H9 (cell line): Measurements from ENCODE around the gene KNSTRN. TPM values are rescaled to one million over a fixed set of nuclear protein-coding genes. Genes with fewer than 3 reads are reported as not detected.

Source experiments
- DNase-seq: peaks from one replicate; pipeline ENCODE4 v3.0.0-alpha.2; 2017
- H2AFZ ChIP-seq: one replicate; pipeline ENCODE4 v1.6.1; 2013; ENCODE audit warnings: mild to moderate bottlenecking, low read length, control low read depth, moderate library complexity
- H2AK5ac ChIP-seq: 2 replicates; pipeline ENCODE4 v1.6.1; 2013; ENCODE audit warnings: low read length, control low read depth, mixed read lengths; ENCODE audit not compliant: insufficient read length
- H2BK120ac ChIP-seq: one replicate; pipeline ENCODE4 v1.6.1; 2013; ENCODE audit warnings: low read depth, mild to moderate bottlenecking, low read length, control low read depth, inconsistent platforms; ENCODE audit not compliant: poor library complexity, severe bottlenecking
- H2BK12ac ChIP-seq: 2 replicates; pipeline ENCODE4 v1.6.1; 2013; ENCODE audit warnings: low read length, control low read depth, mixed read lengths, low read depth; ENCODE audit not compliant: insufficient read length
- H2BK15ac ChIP-seq: 2 replicates; pipeline ENCODE4 v1.6.1; 2013; ENCODE audit warnings: low read depth, low read length, control low read depth
- H2BK20ac ChIP-seq: one replicate; pipeline ENCODE4 v1.6.1; 2013; ENCODE audit warnings: low read depth, mild to moderate bottlenecking, low read length, control low read depth, inconsistent platforms; ENCODE audit not compliant: poor library complexity, severe bottlenecking
- H2BK5ac ChIP-seq: 2 replicates; pipeline ENCODE4 v1.6.1; 2013; ENCODE audit warnings: low read length, control low read depth, mixed read lengths; ENCODE audit not compliant: insufficient read length
- H3K14ac ChIP-seq: 2 replicates; pipeline ENCODE4 v1.6.1; 2013; ENCODE audit warnings: low read length, control low read depth; ENCODE audit not compliant: insufficient read depth
- H3K18ac ChIP-seq: 2 replicates; pipeline ENCODE4 v1.6.1; 2013; ENCODE audit warnings: low read depth, mild to moderate bottlenecking, mixed read lengths, low read length, control low read depth; ENCODE audit not compliant: insufficient read length
- H3K23ac ChIP-seq: 2 replicates; pipeline ENCODE4 v1.6.1; 2013; ENCODE audit warnings: low read length, control low read depth, mixed read lengths, low read depth; ENCODE audit not compliant: insufficient read length
- H3K23me2 ChIP-seq: 2 replicates; pipeline ENCODE4 v1.6.1; 2013; ENCODE audit warnings: low read depth, mild to moderate bottlenecking, mixed read lengths, low read length, control low read depth; ENCODE audit not compliant: insufficient read length, poor library complexity, severe bottlenecking
- H3K27ac ChIP-seq: 2 replicates; pipeline ENCODE4 v1.5.1; 2013; ENCODE audit warnings: low read length, control low read depth, mixed read lengths, low read depth; ENCODE audit not compliant: insufficient read length
- H3K27me3 ChIP-seq: 2 replicates; pipeline ENCODE4 v1.6.1; 2013; ENCODE audit warnings: low read length, control low read depth, inconsistent platforms; ENCODE audit not compliant: insufficient read depth
- H3K4ac ChIP-seq: 2 replicates; pipeline ENCODE4 v1.6.1; 2013; ENCODE audit warnings: low read depth, mild to moderate bottlenecking, control low read depth, inconsistent platforms, low read length, moderate library complexity
- H3K4me1 ChIP-seq: 2 replicates; pipeline ENCODE4 v1.6.1; 2013; ENCODE audit warnings: low read length, control low read depth, inconsistent platforms; ENCODE audit not compliant: insufficient read depth
- H3K4me2 ChIP-seq: 2 replicates; pipeline ENCODE4 v1.6.1; 2013; ENCODE audit warnings: low read length, control low read depth, mixed read lengths; ENCODE audit not compliant: insufficient read length, insufficient read depth
- H3K56ac ChIP-seq: 2 replicates; pipeline ENCODE4 v1.6.1; 2013; ENCODE audit warnings: low read depth, mild to moderate bottlenecking, mixed read lengths, low read length, control low read depth; ENCODE audit not compliant: insufficient read length
- H3K79me1 ChIP-seq: 2 replicates; pipeline ENCODE4 v1.6.1; 2013; ENCODE audit warnings: low read depth, mild to moderate bottlenecking, moderate library complexity, low read length, control low read depth, inconsistent platforms; ENCODE audit not compliant: insufficient read depth, poor library complexity, severe bottlenecking
- H3K79me2 ChIP-seq: 2 replicates; pipeline ENCODE4 v1.6.1; 2013; ENCODE audit warnings: low read length, control low read depth, inconsistent platforms; ENCODE audit not compliant: insufficient read depth
- H3K9ac ChIP-seq: 2 replicates; pipeline ENCODE4 v1.6.1; 2013; ENCODE audit warnings: low read length, control low read depth, mixed read lengths; ENCODE audit not compliant: insufficient read length; ENCODE audit errors: extremely low read depth
- H3K9me3 ChIP-seq: one replicate; pipeline ENCODE4 v1.6.1; 2013; ENCODE audit warnings: low read depth, low read length, inconsistent platforms; ENCODE audit not compliant: control insufficient read depth
- H3T11ph ChIP-seq: one replicate; pipeline ENCODE4 v1.6.1; 2013; ENCODE audit warnings: mild to moderate bottlenecking, low read length, control low read depth, inconsistent platforms
- H4K20me1 ChIP-seq: one replicate; pipeline ENCODE4 v1.6.1; 2013; ENCODE audit not compliant: control insufficient read depth, insufficient read length, insufficient read depth
- H4K5ac ChIP-seq: 2 replicates; pipeline ENCODE4 v1.6.1; 2013; ENCODE audit warnings: low read depth, mild to moderate bottlenecking, mixed read lengths, low read length, control low read depth; ENCODE audit not compliant: insufficient read length
- H4K8ac ChIP-seq: replicated peaks from 2 replicates; pipeline ENCODE4 v1.6.1; 2013; ENCODE audit warnings: low read length, control low read depth, mixed read lengths, low read depth; ENCODE audit not compliant: insufficient read length
- H4K91ac ChIP-seq: 2 replicates; pipeline ENCODE4 v1.6.1; 2013; ENCODE audit warnings: low read depth, mild to moderate bottlenecking, moderate library complexity, mixed read lengths, low read length, control low read depth; ENCODE audit not compliant: insufficient read length
- H3K27ac Mint-ChIP-seq, 3 experiments: 2 replicates in 2 of 3; 3 replicates in 1 of 3; pipeline ENCODE4 v1.8.0; 2020 to 2021; ENCODE audit warnings: mixed read lengths in 3 of 3, mild to moderate bottlenecking in 1 of 3, moderate library complexity in 1 of 3
- H3K27me3 Mint-ChIP-seq: 2 replicates; pipeline ENCODE4 v1.8.0; 2021; ENCODE audit warnings: low read depth, mild to moderate bottlenecking, moderate library complexity, mixed read lengths
- H3K36me3 Mint-ChIP-seq, 3 experiments: 2 replicates in 2 of 3; 3 replicates in 1 of 3; pipeline ENCODE4 v1.8.0; 2020 to 2021; ENCODE audit warnings: low read depth in 3 of 3, mixed read lengths in 3 of 3; ENCODE audit not compliant: insufficient read depth in 1 of 3
- H3K4me1 Mint-ChIP-seq, 2 experiments: 2 replicates each; pipeline ENCODE4 v1.8.0; 2020; ENCODE audit warnings: mixed read lengths in 2 of 2
- H3K4me3 Mint-ChIP-seq, 2 experiments: 2 replicates in 1 of 2; 3 replicates in 1 of 2; pipeline ENCODE4 v1.8.0; 2020 to 2021; ENCODE audit warnings: mild to moderate bottlenecking in 2 of 2, mixed read lengths in 2 of 2, moderate library complexity in 1 of 2
- H3K9me3 Mint-ChIP-seq, 2 experiments: 2 replicates in 1 of 2; 3 replicates in 1 of 2; pipeline ENCODE4 v1.8.0; 2020; ENCODE audit warnings: mild to moderate bottlenecking in 2 of 2, mixed read lengths in 2 of 2, moderate library complexity in 1 of 2
- CTCF ChIP-seq: fragments of 200-600 bp; sonication (generic); conservative IDR thresholded peaks from 3 replicates; pipeline ENCODE4 v1.8.0; 2021; ENCODE audit warnings: antibody characterized with exemption, mild to moderate bottlenecking
- WGBS: extraction: QIAGEN DNeasy Blood & Tissue Kit; methylation state at CpG from one replicate; pipeline ENCODE4 v1.1.7; 2013; ENCODE audit warnings: missing lambda C conversion rate, low lambda C conversion rate, mixed read lengths; ENCODE audit not compliant: insufficient read length; ENCODE audit errors: extremely low coverage; 5-methylcytosine and 5-hydroxymethylcytosine counted together
- total RNA-seq: library from RNA; stranded (reverse); gene quantifications from 2 replicates; pipeline ENCODE4 v1.2.1, GENCODE V29; 2021

The KNSTRN gene
- total RNA-seq, 1 experiment from 2014 or later, result 53.9 TPM

GRCh38 chr15:40339621-40339945 is 42.9 kb upstream of the KNSTRN start:
- H3K4me1 ChIP-seq, result no peaks in the 10 kb centered on the region
- no CpG with 5 or more reads among the region's 7 CpGs for WGBS
- no peak overlapping the region for H3K27ac Mint-ChIP-seq

More at GRCh38 chr15:40339621-40339945, 42.9 kb upstream of the KNSTRN start:
- Histone ChIP-seq H4K8ac (no peak overlapping the region), H2AFZ (no peak overlapping the region), H2BK15ac (no peak overlapping the region), H3K79me1 (no peaks in the 10 kb centered on the region), H2BK120ac (no peak overlapping the region), H3K9me3 (no peaks in the 10 kb centered on the region), H4K5ac (no peak overlapping the region), H3K4ac (no peak overlapping the region), H2BK5ac (no peak overlapping the region), H3K23ac (no peak overlapping the region), H3T11ph (no peak overlapping the region), H3K56ac (no peak overlapping the region), H2AK5ac (no peak overlapping the region), H2BK20ac (no peak overlapping the region), H3K23me2 (no peaks in the 10 kb centered on the region), H3K18ac (no peak overlapping the region), H3K14ac (no peak overlapping the region), H3K9ac (no peak overlapping the region), H3K27ac (no peak overlapping the region), H4K91ac (no peak overlapping the region), H3K79me2 (no peaks in the 10 kb centered on the region), H3K27me3 (no peaks in the 10 kb centered on the region), H4K20me1 (no peaks in the 10 kb centered on the region), H2BK12ac (no peak overlapping the region), H3K4me2 (no peak overlapping the region)
- Mint-ChIP-seq H3K27me3 (peaks cover 14% of the 10 kb centered on the region), H3K4me3 (no peak overlapping the region), H3K36me3 (no peaks in the 10 kb centered on the region), H3K4me1 (peaks cover 17 to 41% of the 10 kb centered on the region in 2 experiments), H3K9me3 (no peaks in the 10 kb centered on the region)
- no peak for DNase-seq
- TF ChIP-seq CTCF, result peak; percentile 25; the same call in 1 of the 3 replicates
